HG02642 (cell line): ENCODE results near the gene DENND1A.

ENCODE experiments used
- ATAC-seq: cut with Tn5 transposase; IDR thresholded peaks from one replicate; pipeline ENCODE4 v1.9.1; 2021; ENCODE audit warnings: mild to moderate bottlenecking; ENCODE audit not compliant: unreplicated experiment, poor library complexity

DENND1A gene

GRCh38 chr9:123425261-123425821, 504.6 kb downstream of the DENND1A start:
- no peak for ATAC-seq

DNA sequence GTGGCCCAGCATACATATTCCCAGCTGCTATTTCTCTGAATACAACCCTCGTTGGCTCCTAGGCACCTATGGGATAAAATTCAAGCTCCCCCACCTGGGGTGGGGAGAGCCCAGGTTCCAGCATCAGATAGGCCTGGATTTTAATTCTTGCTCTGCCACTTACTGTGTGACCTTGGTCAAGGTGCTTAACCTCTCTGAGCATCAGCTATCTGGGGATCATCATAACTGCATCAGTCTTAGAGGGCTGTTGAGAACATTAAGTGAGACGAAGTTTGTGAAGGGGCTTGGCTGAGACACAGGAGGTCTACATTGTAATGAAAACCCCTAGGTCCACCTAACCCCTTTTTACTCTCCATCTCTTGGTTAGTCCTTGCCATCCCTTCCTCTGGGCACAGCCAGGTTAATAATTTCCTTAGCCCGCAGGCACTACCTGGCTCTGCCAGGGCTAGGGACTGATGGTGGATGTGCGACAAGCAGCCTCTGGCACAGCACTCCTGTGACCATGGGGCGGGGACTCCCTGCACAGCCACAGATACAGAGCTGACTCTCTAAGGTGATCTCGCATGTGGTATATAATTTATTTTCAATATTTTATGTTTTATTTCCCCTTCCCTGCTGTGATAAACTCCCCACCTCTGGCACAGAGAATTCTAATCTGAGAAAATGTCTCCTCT, 505.2 kb downstream of the DENND1A start:
- no peak for ATAC-seq

DNA sequence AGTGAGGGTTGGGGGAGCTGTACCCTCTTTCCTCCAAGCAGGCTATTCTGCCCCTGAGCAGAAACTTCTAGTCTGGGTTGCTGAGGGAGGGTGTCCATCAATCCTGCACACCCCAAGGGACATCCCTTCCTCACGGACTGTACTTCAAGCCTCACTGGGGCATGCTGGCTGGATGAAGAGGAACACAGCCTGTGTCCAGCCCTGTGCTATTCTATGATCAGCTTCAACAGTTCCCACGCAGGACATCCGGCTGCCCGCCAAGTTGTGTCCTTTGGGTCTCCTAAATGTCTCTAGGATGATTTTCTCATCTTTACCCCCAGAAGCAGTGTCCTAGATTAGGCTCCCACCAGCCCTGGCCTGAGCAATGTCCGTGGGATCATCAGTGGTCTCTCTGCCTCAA, 505.8 kb downstream of the DENND1A start:
- ATAC-seq, result no peak

GRCh38 chr9:123423311-123423640, 506.6 kb downstream of the DENND1A start:
- ATAC-seq, result no peak

DNA sequence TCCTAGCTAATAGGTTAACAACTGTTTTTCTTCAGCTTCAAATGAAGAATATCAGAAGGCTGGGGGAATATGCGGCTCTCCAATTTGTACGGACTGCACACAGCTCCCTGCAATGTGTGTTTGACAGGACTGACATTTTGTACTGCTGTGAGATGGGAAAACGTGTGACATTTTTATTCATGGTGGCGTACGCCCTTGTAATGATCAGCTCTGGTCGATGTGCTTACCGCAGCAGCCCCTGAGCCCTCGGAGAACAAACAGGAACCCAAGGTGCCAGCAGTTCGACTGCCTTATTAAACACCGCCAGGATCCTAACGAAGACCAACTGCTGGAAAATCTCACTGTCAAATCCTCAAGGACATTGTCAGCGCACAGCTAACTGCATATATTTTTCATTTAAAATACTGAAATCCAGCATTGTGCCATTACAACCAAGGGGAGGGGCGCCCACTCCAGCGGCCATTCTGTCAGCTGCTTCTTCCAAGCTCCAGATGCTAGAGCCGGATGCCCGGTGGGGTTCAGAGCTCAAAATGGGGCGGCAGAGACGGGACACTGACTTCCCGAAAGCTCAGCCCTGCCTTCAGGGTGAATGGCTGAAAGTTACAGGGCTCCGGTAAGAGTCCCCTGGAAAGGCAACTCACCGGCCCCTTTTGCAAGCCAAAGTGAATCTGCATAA, 507.2 kb downstream of the DENND1A start:
- ATAC-seq, result no peak

DNA sequence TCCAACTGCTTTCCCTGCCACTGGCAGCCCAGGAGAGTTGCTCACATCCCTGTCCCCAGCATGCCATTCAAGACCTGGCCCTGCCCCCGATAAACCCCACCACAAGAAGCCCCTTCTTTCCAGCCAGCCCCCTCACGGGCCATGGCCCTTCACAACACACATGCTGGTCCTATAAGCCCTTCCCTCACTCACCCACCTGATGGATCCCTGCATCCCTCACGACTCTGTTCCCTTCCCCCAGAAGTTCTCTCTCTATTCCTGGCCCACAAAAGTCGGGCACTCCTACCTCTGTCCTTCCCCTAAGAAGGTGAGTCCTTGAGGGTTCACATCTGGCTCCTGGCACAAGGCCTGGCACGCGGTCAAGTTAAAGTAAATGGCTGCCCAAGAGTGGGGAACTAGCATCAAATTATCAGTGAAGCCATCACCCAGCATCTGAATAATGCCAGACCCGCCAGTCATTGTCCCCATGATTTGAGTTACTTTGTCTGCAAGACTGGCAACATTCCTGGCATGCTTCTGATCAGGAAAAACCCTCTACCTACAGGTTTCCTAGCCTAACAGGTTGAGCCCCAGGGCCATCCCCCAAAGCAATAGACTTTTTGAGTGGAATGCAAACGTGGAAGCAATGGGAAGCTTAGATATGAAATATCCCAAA, 508.0 kb downstream of the DENND1A start:
- no peak for ATAC-seq

DNA sequence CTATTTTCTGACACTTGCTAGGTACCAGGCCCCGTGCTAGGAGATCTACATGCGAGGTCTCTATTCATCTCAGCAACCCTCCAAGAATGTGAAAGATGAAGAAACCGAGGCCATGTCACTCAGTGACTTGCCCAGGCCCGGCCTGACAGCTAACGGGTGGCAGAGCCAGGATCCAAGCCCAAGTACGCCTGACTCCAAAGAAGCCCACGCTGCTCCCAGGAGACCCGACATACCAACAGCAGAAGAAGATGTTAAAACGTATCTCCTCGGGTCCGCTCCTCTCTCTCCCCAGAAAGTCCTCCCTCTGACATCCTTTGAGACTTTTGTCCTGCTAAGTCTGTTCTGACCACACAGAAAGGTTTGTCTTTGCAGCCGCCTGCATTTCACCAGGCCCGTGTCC, 508.7 kb downstream of the DENND1A start:
- ATAC-seq, result no peak

DNA sequence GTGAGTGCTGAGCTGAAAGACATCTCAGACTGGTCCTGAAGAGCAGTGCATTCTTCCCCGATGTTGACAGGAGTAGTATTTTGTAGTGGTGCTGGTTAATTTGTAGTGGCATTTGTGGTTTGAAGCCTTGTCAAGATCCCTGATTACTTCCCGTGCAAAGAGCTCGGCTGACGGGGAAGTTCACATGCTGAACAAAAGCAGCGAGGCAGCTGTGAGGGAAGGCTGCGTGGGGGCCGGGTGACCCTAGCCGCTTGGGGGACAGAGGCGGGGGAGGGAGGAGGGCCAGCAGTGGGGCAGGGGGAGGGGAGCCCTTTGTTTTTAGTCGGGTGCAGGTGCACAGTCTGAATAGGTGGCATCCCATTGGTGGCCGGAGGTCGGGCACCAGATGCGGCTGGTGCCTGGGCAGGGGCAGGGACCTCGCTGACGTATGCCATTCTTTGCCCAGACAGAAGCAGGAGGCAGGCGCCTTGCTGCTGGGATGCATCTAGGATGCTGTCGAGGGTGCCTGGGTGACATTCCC, 509.3 kb downstream of the DENND1A start:
- ATAC-seq, result no peak

DNA sequence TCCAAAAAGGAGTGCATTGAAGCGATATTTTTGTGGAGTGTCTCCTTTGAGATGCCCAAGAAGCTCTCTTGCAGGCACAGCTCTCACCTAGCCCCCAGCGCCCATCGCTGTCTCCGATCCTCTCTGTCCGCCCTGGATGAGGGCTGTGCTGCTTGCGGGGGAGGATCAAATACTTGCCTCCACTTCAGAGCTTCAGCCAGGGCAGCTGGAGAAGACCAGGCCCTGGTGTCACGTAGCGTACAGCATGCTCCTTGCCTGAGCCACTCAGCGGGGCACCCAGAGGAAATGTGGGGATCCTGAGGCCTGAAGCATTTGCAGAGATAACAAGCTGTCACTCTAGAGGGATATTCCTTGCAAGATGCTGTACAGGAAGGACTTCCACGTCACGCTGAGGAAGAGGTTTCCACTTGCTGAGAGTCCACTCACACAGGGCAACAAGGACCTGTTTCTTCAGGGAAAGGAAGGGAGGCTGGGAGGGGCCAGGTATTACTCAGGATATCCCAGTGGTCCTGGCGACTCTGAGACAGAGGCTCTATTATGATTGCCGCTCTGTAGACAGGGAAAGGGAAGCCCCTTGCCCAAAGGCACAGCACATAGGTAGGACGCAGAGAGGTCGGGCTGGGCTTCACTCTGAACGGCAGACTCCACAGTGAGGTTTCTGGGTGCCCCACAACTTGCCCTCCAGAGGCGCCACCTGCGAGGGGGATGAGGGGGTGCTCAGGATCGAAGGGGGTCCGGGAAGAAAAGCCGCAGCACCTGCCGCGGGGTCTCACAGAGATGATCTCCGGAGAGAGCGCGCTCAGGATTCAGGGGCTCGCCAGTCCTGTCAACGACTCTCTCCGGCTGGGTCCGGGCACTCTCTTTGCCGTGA, 510.0 kb downstream of the DENND1A start:
- ATAC-seq, result no peak

DNA sequence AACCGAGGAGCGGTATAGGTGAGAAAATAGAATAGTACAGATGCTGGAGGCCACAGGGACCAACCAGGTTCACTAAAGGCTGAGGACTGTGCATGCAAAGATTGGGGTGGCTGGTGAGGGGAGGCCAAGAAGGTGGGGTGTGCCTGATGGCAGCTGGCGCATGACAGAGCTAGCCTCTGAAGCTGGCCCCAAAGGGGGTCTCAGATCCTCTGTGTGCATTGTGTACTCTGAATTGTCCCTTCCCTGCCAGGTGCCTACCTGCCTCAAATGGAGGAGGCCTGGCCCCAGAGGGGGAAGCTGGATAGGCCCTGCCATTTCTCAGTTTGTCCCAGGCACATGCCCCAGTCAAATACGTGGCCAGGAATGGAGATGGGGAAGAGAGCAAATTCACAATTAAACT, 510.8 kb downstream of the DENND1A start:
- ATAC-seq, result no peak

GRCh38 chr9:123418506-123418905, 511.4 kb downstream of the DENND1A start:
- ATAC-seq, result no peak

DNA sequence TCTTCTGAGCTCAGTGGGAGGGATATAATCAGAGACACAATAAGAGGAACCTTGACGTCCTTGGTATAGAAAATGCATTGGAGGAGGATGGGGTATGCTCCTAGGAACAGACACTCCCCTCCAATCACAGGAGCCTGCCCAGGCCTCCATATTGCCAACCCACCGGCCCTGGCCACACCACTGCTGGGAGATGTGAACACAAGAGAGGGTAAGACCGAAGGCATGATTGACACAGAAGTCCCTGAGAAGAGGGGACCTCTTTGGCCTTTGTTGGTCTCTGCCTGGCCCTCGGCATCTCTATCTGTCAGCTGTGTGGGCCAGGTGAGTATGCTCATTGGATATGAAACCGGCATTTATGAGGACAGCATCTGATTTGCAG, 511.9 kb downstream of the DENND1A start:
- ATAC-seq, result no peak

- no peak for ATAC-seq
Observed at GRCh38 chr9:123417289-123418051, 512.5 kb downstream of the DENND1A start.

GRCh38 chr9:123416176-123416575, 513.8 kb downstream of the DENND1A start:
- no peak for ATAC-seq

- no peak for ATAC-seq
Observed at GRCh38 chr9:123414936-123415930, 514.7 kb downstream of the DENND1A start.

GRCh38 chr9:123414204-123414603, 515.7 kb downstream of the DENND1A start:
- no peak for ATAC-seq

- ATAC-seq, result no peak
Observed at GRCh38 chr9:123412171-123412820, 517.6 kb downstream of the DENND1A start.

GRCh38 chr9:123411636-123412035, 518.3 kb downstream of the DENND1A start:
- no peak for ATAC-seq
